DMS 273 treated with DMSO at 0.1 percent for 48 hours (cell line): ENCODE measurements around the gene LTC4S.

ENCODE experiments used
- DNase-seq: peaks from one replicate; lab custom pipeline; 2025; lab: John Stamatoyannopoulos, UW

The LTC4S gene

GRCh38 chr5:179795863-179796833 lies 2.4 kb downstream of the LTC4S start:
- peak; percentile 20 for DNase-seq

- DNase-seq, result no peak
Observed at GRCh38 chr5:179796877-179797608, 3.3 kb downstream of the LTC4S start.

GRCh38 chr5:179797741-179798140 lies 4.0 kb downstream of the LTC4S start:
- DNase-seq, result no peak

GRCh38 chr5:179798144-179798770 lies 4.5 kb downstream of the LTC4S start:
- DNase-seq, result no peak

GRCh38 chr5:179798771-179799643 lies 5.2 kb downstream of the LTC4S start:
- DNase-seq, result no peak

- DNase-seq, result no peak
Observed at GRCh38 chr5:179799644-179799973, 5.8 kb downstream of the LTC4S start.

GRCh38 chr5:179800071-179800695 lies 6.4 kb downstream of the LTC4S start:
- no peak for DNase-seq

- no peak for DNase-seq
Observed at GRCh38 chr5:179800696-179801201, 7.0 kb downstream of the LTC4S start.

GRCh38 chr5:179801304-179802206 lies 7.8 kb downstream of the LTC4S start:
- DNase-seq, result no peak

GRCh38 chr5:179802207-179802883 lies 8.6 kb downstream of the LTC4S start:
- no peak for DNase-seq

GRCh38 chr5:179802950-179803562 lies 9.3 kb downstream of the LTC4S start:
- no peak for DNase-seq

GRCh38 chr5:179803651-179804554 lies 10.1 kb downstream of the LTC4S start:
- peak; percentile 19 for DNase-seq

- no peak for DNase-seq
Observed at GRCh38 chr5:179804555-179804947, 10.8 kb downstream of the LTC4S start.

GRCh38 chr5:179805070-179805528 lies 11.3 kb downstream of the LTC4S start:
- DNase-seq, result no peak

- DNase-seq, result no peak
Observed at GRCh38 chr5:179805529-179806249, 11.9 kb downstream of the LTC4S start.

- no peak for DNase-seq
Observed at GRCh38 chr5:179806250-179807048, 12.7 kb downstream of the LTC4S start, which contains the start of gene MGAT4B. Gene MGAT4B (minus strand): TSS chr5:179806866. CDS start chr5:179806583, 283 bp downstream.
